HCT116 (cell line): ENCODE data around the gene C1orf21. TPM values are rescaled to one million over a fixed set of nuclear protein-coding genes. Genes with fewer than 3 reads are reported as not detected.

Source experiments
- ATAC-seq: fragments of 200-7000 bp; cut with Tn5 transposase; 2 replicates; pipeline ENCODE4 v1.9.1; 2020; ENCODE audit warnings: mild to moderate bottlenecking, moderate library complexity
- BruUV-seq: library from RNA; stranded (reverse); fragments of 400-500 nt; replicated peaks from 2 replicates; lab custom pipeline; 2021; lab: Mats Ljungman, UMichigan
- CTCF ChIA-PET: fragments of 300-600 bp; sonication (Branson Sonifier 250); formaldehyde crosslinking; loops from one replicate; lab custom pipeline; 2021; ENCODE audit warnings: antibody characterized with exemption; lab: Charles Lee
- POLR2A ChIA-PET: fragments of 300-600, 350-600 bp; sonication (Branson Sonifier 250); formaldehyde crosslinking; loops from one replicate; lab custom pipeline; 2021; ENCODE audit warnings: antibody characterized with exemption; lab: Charles Lee
- RAD21 ChIA-PET, 2 experiments: fragments of 300-600 bp; sonication (Branson Sonifier 250); formaldehyde crosslinking; loops; one replicate each; lab custom pipeline; 2023; ENCODE audit warnings: low total read pairs in 2 of 2; ENCODE audit not compliant: uncharacterized antibody in 2 of 2, unreplicated experiment in 2 of 2, low non-redundant PET in 1 of 2; lab: Charles Lee
- DNase-seq: peaks from one replicate; pipeline ENCODE4 v3.0.0-alpha.2; 2010; ENCODE audit warnings: low read depth, low spot score
- H2AFZ ChIP-seq: fragments of 200-600 bp; shearing (Covaris generic), sonication (generic); 2 replicates; pipeline ENCODE4 v1.6.1; 2017; ENCODE audit warnings: low read depth, mixed run types, mixed read lengths, antibody characterized with exemption, low read length; ENCODE audit not compliant: poor library complexity, severe bottlenecking
- H3K27ac ChIP-seq: 2 replicates; pipeline ENCODE4 v1.5.1; 2012; ENCODE audit warnings: low read depth, low read length
- H3K27me3 ChIP-seq: fragments of 200-600 bp; sonication (generic); 2 replicates; pipeline ENCODE4 v1.6.1; 2016; ENCODE audit warnings: mixed run types, low read length, mixed read lengths; ENCODE audit not compliant: insufficient read depth
- H3K36me3 ChIP-seq, 2 experiments: fragments of 200-500 bp in 1 of 2; fragments of 200-600 bp in 1 of 2; sonication (Bioruptor generic) in 1 of 2; sonication (generic) in 1 of 2; 2 replicates each; pipeline versions ENCODE4 v1.5.1 to v1.6.1; 2014 to 2016; ENCODE audit warnings: low read length in 2 of 2, inconsistent platforms in 1 of 2, mixed read lengths in 1 of 2, mixed run types in 1 of 2; ENCODE audit not compliant: insufficient read depth in 2 of 2, control insufficient read depth in 1 of 2
- H3K4me1 ChIP-seq, 2 experiments: fragments of 200-600 bp in 1 of 2; sonication (generic) in 1 of 2; 2 replicates each; pipeline versions ENCODE4 v1.5.1 to v1.6.1; 2012 to 2017; ENCODE audit warnings: low read length in 2 of 2, inconsistent platforms in 1 of 2, mild to moderate bottlenecking in 1 of 2, mixed read lengths in 1 of 2, mixed run types in 1 of 2, moderate library complexity in 1 of 2; ENCODE audit not compliant: insufficient read depth in 2 of 2, control insufficient read depth in 1 of 2
- H3K4me2 ChIP-seq: fragments of 200-600 bp; sonication (generic); 2 replicates; pipeline ENCODE4 v1.6.1; 2017; ENCODE audit warnings: mixed run types, low read length, mixed read lengths
- H3K4me3 ChIP-seq, 2 experiments: fragments of 200-600 bp in 1 of 2; sonication (generic) in 1 of 2; replicated peaks in 1 of 2; 2 replicates each; pipeline ENCODE4 v1.5.1; 2011 to 2016; ENCODE audit warnings: low read length in 2 of 2, control low read depth in 1 of 2, low read depth in 1 of 2, mild to moderate bottlenecking in 1 of 2, mixed read lengths in 1 of 2, mixed run types in 1 of 2
- H3K79me2 ChIP-seq: fragments of 200-600 bp; sonication (generic); 2 replicates; pipeline ENCODE4 v1.6.1; 2017; ENCODE audit warnings: mild to moderate bottlenecking, mixed run types, low read length, moderate library complexity, mixed read lengths; ENCODE audit not compliant: insufficient read depth
- H3K9ac ChIP-seq: fragments of 200-600 bp; sonication (generic); 2 replicates; pipeline ENCODE4 v1.6.1; 2016; ENCODE audit warnings: low read length, mixed read lengths
- H3K9me2 ChIP-seq: fragments of 200-600 bp; sonication (generic), shearing (Covaris generic); 2 replicates; pipeline ENCODE4 v1.6.1; 2017; ENCODE audit warnings: mixed run types, mild to moderate bottlenecking, moderate library complexity; ENCODE audit not compliant: insufficient read depth
- H3K9me3 ChIP-seq, 2 experiments: fragments of 200-500 bp in 1 of 2; fragments of 200-600 bp in 1 of 2; sonication (Bioruptor generic) in 1 of 2; sonication (generic) in 1 of 2; 2 replicates each; pipeline ENCODE4 v1.6.1; 2014 to 2017; ENCODE audit warnings: low read length in 2 of 2, mixed read lengths in 2 of 2, inconsistent platforms in 1 of 2, low read depth in 1 of 2, mild to moderate bottlenecking in 1 of 2, mixed run types in 1 of 2, moderate library complexity in 1 of 2; ENCODE audit not compliant: control insufficient read depth in 1 of 2, insufficient read depth in 1 of 2
- H4K20me1 ChIP-seq: fragments of 200-600 bp; sonication (generic), shearing (Covaris generic); 2 replicates; pipeline ENCODE4 v1.6.1; 2017; ENCODE audit warnings: mixed run types, mild to moderate bottlenecking, moderate library complexity; ENCODE audit not compliant: insufficient read depth
- ATF3 ChIP-seq: IDR thresholded peaks from 2 replicates; pipeline ENCODE4 v1.6.1; 2012
- CBX3 ChIP-seq: IDR thresholded peaks from 2 replicates; pipeline ENCODE4 v1.6.1; 2012; ENCODE audit warnings: low read depth
- CEBPB ChIP-seq: IDR thresholded peaks from 2 replicates; pipeline ENCODE4 v1.6.1; 2012; ENCODE audit warnings: low read depth
- CTCF ChIP-seq, 3 experiments: fragments of 200-600 bp in 1 of 3; sonication (generic) in 1 of 3; IDR thresholded peaks in 2 of 3; conservative IDR thresholded peaks in 1 of 3; 2 replicates each; pipeline ENCODE4 v1.5.1; 2012 to 2017; ENCODE audit warnings: low read depth in 2 of 3, low read length in 2 of 3, antibody characterized with exemption in 1 of 3, borderline replicate concordance in 1 of 3, control low read depth in 1 of 3, mild to moderate bottlenecking in 1 of 3, mixed read lengths in 1 of 3, mixed run types in 1 of 3, moderate library complexity in 1 of 3; ENCODE audit not compliant: insufficient read depth in 1 of 3
- ELF1 ChIP-seq: IDR thresholded peaks from 2 replicates; pipeline ENCODE4 v1.6.1; 2012; ENCODE audit warnings: low read depth, borderline replicate concordance
- EZH2phosphoT487 ChIP-seq: fragments of 200-600 bp; IDR thresholded peaks from 2 replicates; pipeline ENCODE4 v1.6.1; 2018; ENCODE audit warnings: antibody characterized with exemption, borderline replicate concordance
- FOSL1 ChIP-seq: IDR thresholded peaks from 2 replicates; pipeline ENCODE4 v1.6.1; 2012; ENCODE audit warnings: low read depth
- JUND ChIP-seq: IDR thresholded peaks from 2 replicates; pipeline ENCODE4 v1.6.1; 2012
- MAX ChIP-seq: IDR thresholded peaks from 2 replicates; pipeline ENCODE4 v1.6.1; 2012
- POLR2AphosphoS5 ChIP-seq: IDR thresholded peaks from 2 replicates; pipeline ENCODE4 v1.6.1; 2011; ENCODE audit warnings: mild to moderate bottlenecking, low read depth, low read length, moderate library complexity
- RAD21 ChIP-seq: IDR thresholded peaks from 2 replicates; pipeline ENCODE4 v1.6.1; 2012; ENCODE audit warnings: low read depth, mild to moderate bottlenecking
- REST ChIP-seq: IDR thresholded peaks from 2 replicates; pipeline ENCODE4 v1.6.1; 2012; ENCODE audit warnings: low read depth
- SIN3A ChIP-seq: IDR thresholded peaks from 2 replicates; pipeline ENCODE4 v1.6.1; 2012; ENCODE audit warnings: low read depth
- SP1 ChIP-seq: IDR thresholded peaks from 2 replicates; pipeline ENCODE4 v1.6.1; 2012; ENCODE audit warnings: low read depth
- SRF ChIP-seq: IDR thresholded peaks from 2 replicates; pipeline ENCODE4 v1.6.1; 2012; ENCODE audit warnings: low read depth
- TCF7L2 ChIP-seq: IDR thresholded peaks from 2 replicates; pipeline ENCODE4 v1.7.0; 2011; ENCODE audit warnings: borderline replicate concordance, inconsistent platforms; ENCODE audit not compliant: insufficient read depth, insufficient read length; ENCODE audit errors: extremely low read depth
- YY1 ChIP-seq: IDR thresholded peaks from 2 replicates; pipeline ENCODE4 v1.6.1; 2011; ENCODE audit warnings: low read length, low read depth, moderate library complexity, mild to moderate bottlenecking; ENCODE audit not compliant: insufficient replicate concordance; ENCODE audit errors: extremely low read depth
- ZBTB33 ChIP-seq: IDR thresholded peaks from 2 replicates; pipeline ENCODE4 v1.6.1; 2011; ENCODE audit warnings: mild to moderate bottlenecking, low read length, moderate library complexity; ENCODE audit not compliant: insufficient replicate concordance; ENCODE audit errors: extremely low read depth
- ZFX ChIP-seq: fragments of 450-650 bp; IDR thresholded peaks from 2 replicates; pipeline ENCODE4 v1.6.1; 2017
- ZNF274 ChIP-seq: fragments of 200-500 bp; sonication (Bioruptor generic); IDR thresholded peaks from 2 replicates; pipeline ENCODE4 v1.6.1; 2014; ENCODE audit warnings: mild to moderate bottlenecking, low read depth, low read length, inconsistent platforms
- intact Hi-C: fragments of 100-400 bp; cut with micrococcal nuclease; formaldehyde crosslinking; loops from 2 replicates; pipeline ENCODE4 v1.10.0; 2022
- total RNA-seq: library from RNA; stranded (reverse); gene quantifications from one replicate; pipeline ENCODE4 v1.2.1, GENCODE V29; 2021; ENCODE audit not compliant: unreplicated experiment

Gene C1orf21
- total RNA-seq, 1 experiment from 2014 or later, result 8.9 TPM

- no peak overlapping the region for H3K9ac ChIP-seq
- H3K4me2 ChIP-seq, result no peak overlapping the region
- POLR2A ChIA-PET, result no interaction called here
- RAD21 ChIA-PET, result no interaction called here
- no peaks in the 10 kb centered on the region for H3K4me1 ChIP-seq
- H3K9me2 ChIP-seq, result no peaks in the 10 kb centered on the region
- no peaks in the 10 kb centered on the region for H3K27me3 ChIP-seq
- no peaks in the 10 kb centered on the region for H3K79me2 ChIP-seq
- ATAC-seq, result no peak
- H3K27ac ChIP-seq, result no peak overlapping the region
- H3K36me3 ChIP-seq, result no peaks in the 10 kb centered on the region
- TF ChIP-seq SIN3A, result no peak
- no peak for TF ChIP-seq EZH2phosphoT487
- TF ChIP-seq POLR2AphosphoS5, result no peak
- TF ChIP-seq MAX, result no peak
- no peak for TF ChIP-seq CBX3
- no peak for TF ChIP-seq REST
- TF ChIP-seq TCF7L2, result no peak
- TF ChIP-seq FOSL1, result no peak
- no peak for TF ChIP-seq ZNF274
- TF ChIP-seq RAD21, result no peak
- TF ChIP-seq ATF3, result no peak
- TF ChIP-seq ELF1, result no peak
- no peak for TF ChIP-seq SRF
- no peak for TF ChIP-seq CTCF (IDR thresholded peaks at IDR 0.05 in 2 of 3, conservative IDR thresholded peaks at IDR 0.05 in 1 of 3; ENCODE audit: borderline replicate concordance in 1 of 3, insufficient read depth in 1 of 3, low read depth in 2 of 3, low read length in 2 of 3)
- TF ChIP-seq CEBPB, result no peak
- no peak for TF ChIP-seq ZBTB33
- no peak for TF ChIP-seq SP1
- TF ChIP-seq ZFX, result no peak
- no peak for TF ChIP-seq YY1
- no peak for TF ChIP-seq JUND
- no peaks in the 10 kb centered on the region for H4K20me1 ChIP-seq
- no peaks in the 10 kb centered on the region for H3K9me3 ChIP-seq
- BruUV-seq, result no TSS peak
- no peak overlapping the region for H3K4me3 ChIP-seq
- H2AFZ ChIP-seq, result no peak overlapping the region
- CTCF ChIA-PET, result no interaction called here
- intact Hi-C loops, result no loop called here
- no peak for DNase-seq
Measured at GRCh38 chr1:184407816-184408510, 21.1 kb downstream of the C1orf21 start.
